BJ (cell line): ENCODE data around the gene IGFBP2. TPM values are rescaled to one million over a fixed set of nuclear protein-coding genes. Genes with fewer than 3 reads are reported as not detected.

Source experiments
- CTCF ChIA-PET: fragments of 350-600 bp; formaldehyde crosslinking; extraction: SDS; loops from one replicate; lab custom pipeline; 2021; ENCODE audit warnings: antibody characterized with exemption, inconsistent platforms; lab: Yijun Ruan, JAX
- POLR2A ChIA-PET: fragments of 300-600 bp; sonication (Branson Sonifier 250); formaldehyde crosslinking; extraction: SDS; loops from one replicate; lab custom pipeline; 2021; ENCODE audit warnings: antibody characterized with exemption; lab: Charles Lee
- DNase-seq: peaks from one replicate; pipeline ENCODE4 v3.0.0-alpha.2; 2011; ENCODE audit warnings: low read depth
- H3K27me3 ChIP-seq: 2 replicates; pipeline ENCODE4 v1.6.0; 2011; ENCODE audit warnings: low read length; ENCODE audit not compliant: control insufficient read depth, insufficient read depth
- H3K36me3 ChIP-seq: 2 replicates; pipeline ENCODE4 v1.5.1; 2011; ENCODE audit warnings: low read length; ENCODE audit not compliant: control insufficient read depth, insufficient read depth
- H3K4me3 ChIP-seq: 2 replicates; pipeline ENCODE4 v1.5.1; 2011; ENCODE audit warnings: low read depth, mild to moderate bottlenecking, control low read depth, low read length
- polyA plus RNA-seq: library from polyadenylated mRNA; depleted of rRNA; stranded (reverse); fragments of >200 nt; gene quantifications from 2 replicates; pipeline ENCODE4 v1.2.3, GENCODE V29; 2011
- TF ChIP-seq, protein P1 (sequence below): IDR thresholded peaks from 2 replicates; pipeline ENCODE4 v1.5.1; 2011; ENCODE audit warnings: low read depth, mild to moderate bottlenecking, control low read depth, inconsistent platforms, low read length, moderate library complexity; ENCODE audit not compliant: insufficient read depth

The IGFBP2 gene
- polyA plus RNA-seq, 1 experiment = 142 TPM

DNA sequence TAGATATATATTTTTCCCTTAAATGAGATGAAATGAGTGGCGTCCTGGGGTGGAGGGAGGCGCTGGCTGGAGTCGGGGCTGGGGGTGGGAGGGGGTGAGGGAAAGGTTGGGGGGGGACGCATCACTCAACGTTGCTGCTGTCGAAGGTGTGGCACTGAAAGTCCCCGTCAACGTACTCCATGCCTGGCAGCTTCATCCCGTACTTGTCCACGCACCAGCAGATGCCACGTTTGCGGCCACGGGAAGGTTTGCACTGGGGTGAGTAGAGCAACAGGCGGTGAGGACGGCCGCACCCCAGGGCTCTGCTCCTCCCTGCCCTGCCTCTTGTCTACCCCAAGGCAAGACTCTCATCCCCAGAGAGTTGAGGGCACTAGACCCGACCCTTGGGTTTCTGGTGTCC lies 43.4 kb downstream of the IGFBP2 start:
- TF ChIP-seq, protein P1, sequence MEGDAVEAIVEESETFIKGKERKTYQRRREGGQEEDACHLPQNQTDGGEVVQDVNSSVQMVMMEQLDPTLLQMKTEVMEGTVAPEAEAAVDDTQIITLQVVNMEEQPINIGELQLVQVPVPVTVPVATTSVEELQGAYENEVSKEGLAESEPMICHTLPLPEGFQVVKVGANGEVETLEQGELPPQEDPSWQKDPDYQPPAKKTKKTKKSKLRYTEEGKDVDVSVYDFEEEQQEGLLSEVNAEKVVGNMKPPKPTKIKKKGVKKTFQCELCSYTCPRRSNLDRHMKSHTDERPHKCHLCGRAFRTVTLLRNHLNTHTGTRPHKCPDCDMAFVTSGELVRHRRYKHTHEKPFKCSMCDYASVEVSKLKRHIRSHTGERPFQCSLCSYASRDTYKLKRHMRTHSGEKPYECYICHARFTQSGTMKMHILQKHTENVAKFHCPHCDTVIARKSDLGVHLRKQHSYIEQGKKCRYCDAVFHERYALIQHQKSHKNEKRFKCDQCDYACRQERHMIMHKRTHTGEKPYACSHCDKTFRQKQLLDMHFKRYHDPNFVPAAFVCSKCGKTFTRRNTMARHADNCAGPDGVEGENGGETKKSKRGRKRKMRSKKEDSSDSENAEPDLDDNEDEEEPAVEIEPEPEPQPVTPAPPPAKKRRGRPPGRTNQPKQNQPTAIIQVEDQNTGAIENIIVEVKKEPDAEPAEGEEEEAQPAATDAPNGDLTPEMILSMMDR = no peak
- Histone ChIP-seq H3K4me3 (no peak overlapping the region), H3K36me3 (peaks cover 45% of the 10 kb centered on the region), H3K27me3 (no peaks in the 10 kb centered on the region)
- POLR2A ChIA-PET = no interaction called here
- CTCF ChIA-PET = interaction anchor here (0.6 kb wide), 1 partner anchor 10 kb away, joined by 3 read pairs; no protein-coding TSS in a partner anchor
- DNase-seq = no peak

GRCh38 chr2:216677439-216678097 lies 44.3 kb downstream of the IGFBP2 start:
- CTCF ChIA-PET = interaction anchor here (0.6 to 1.5 kb wide), 3 partner anchors 11 to 1036 kb away, joined by 3 to 7 read pairs (median 3); no protein-coding TSS in a partner anchor
- POLR2A ChIA-PET = no interaction called here
- TF ChIP-seq, protein P1 = no peak
- Histone ChIP-seq H3K27me3 (no peaks in the 10 kb centered on the region), H3K4me3 (no peak overlapping the region), H3K36me3 (peaks cover 45% of the 10 kb centered on the region)
- no peak for DNase-seq

DNA sequence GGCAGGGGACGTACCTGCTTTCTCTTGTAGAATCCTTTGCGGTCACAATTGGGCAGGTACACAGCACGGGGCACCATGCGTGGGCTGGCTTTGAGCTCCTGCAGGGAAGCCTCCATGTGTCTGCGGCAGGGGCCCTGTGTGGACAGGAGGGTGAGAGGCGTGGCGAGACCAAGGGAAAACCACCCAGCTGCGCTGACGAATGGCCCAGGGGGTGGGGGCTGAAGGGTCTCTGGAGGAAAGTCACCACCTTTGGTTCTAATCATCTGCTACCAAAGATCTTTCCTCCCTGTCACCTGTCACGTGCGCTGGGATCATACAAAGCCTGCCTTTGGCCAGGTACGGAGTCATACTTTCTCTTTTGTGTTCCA lies 44.9 kb downstream of the IGFBP2 start:
- TF ChIP-seq, protein P1 = no peak
- CTCF ChIA-PET = interaction anchor here (0.7 to 1.5 kb wide), 2 partner anchors 11 to 1035 kb away, joined by 3 to 7 read pairs; no protein-coding TSS in a partner anchor

DNA sequence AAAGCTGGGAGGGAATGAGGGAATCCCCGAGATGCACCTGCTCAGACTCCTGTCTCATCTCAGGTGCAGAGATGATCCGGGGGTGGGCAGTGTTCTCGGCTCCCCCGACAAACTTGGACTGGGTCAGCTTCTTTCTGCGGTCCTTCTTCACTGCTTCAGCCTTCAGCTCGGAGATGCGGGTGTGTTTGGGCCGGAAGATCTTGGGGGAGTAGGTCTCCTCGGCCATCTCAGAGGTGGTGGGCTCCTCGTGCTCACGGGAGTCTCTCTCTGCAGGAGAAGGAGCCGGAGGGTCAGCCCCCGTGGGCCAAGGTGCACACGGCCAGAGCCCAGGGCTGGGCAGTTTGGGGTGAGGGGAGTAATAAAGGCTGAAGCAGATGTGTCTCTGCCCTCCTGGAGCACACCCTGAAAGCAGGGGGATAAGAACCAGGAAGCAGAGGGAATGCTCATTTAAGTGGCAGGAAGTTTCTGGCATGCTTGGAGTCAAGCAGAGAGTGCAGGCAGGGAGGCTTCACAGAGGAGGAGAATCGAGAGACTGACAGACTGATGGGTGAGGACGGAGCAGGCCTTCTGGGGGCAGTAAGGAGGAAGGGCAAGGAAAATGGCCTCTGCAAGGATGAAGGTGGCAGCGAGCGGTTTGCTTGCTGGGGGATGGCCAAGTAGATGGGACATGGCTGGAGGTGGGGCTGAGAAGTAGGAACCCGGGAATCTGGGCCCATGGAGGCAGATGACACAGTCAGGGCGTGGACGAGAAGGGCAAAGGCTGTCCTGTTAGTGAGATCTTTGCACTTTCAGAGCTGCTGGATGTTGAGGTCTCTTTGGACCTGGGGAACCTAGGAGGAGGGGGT lies 45.8 kb downstream of the IGFBP2 start:
- TF ChIP-seq, protein P1 = no peak

More for the DNA sequence above, 44.9 kb downstream of the IGFBP2 start:
- no peak for DNase-seq
- POLR2A ChIA-PET = no interaction called here
- Histone ChIP-seq H3K36me3 (peaks cover 45% of the 10 kb centered on the region), H3K27me3 (no peaks in the 10 kb centered on the region), H3K4me3 (no peak overlapping the region)

GRCh38 chr2:216679658-216680024 lies 46.4 kb downstream of the IGFBP2 start:
- no peaks in the 10 kb centered on the region for H3K27me3 ChIP-seq
- ChIA-PET POLR2A (no interaction called here), CTCF (interaction anchor here (0.5 to 0.8 kb wide), 2 partner anchors 492 to 839 kb away, joined by 3 read pairs; no protein-coding TSS in a partner anchor)
- no peak overlapping the region for H3K4me3 ChIP-seq
- TF ChIP-seq, protein P1 = no peak
- H3K36me3 ChIP-seq = peaks cover 36% of the 10 kb centered on the region
- DNase-seq = no peak

More for the DNA sequence above, 45.8 kb downstream of the IGFBP2 start:
- no peak for DNase-seq
- Histone ChIP-seq H3K36me3 (peaks cover 38% of the 10 kb centered on the region), H3K27me3 (no peaks in the 10 kb centered on the region), H3K4me3 (no peak overlapping the region)
- ChIA-PET CTCF (interaction anchor here (1.5 kb wide), 1 partner anchor 12 kb away, joined by 7 read pairs; no protein-coding TSS in a partner anchor), POLR2A (no interaction called here)
